T47D (cell line): ENCODE measurements around the gene TRPM3.

Experiments used
- DNase-seq, 2 experiments: peaks; one replicate each; pipeline versions ENCODE4 v3.0.0 to v3.0.0-alpha.2; 2011 to 2012; ENCODE audit warnings: low read depth in 1 of 2, low spot score in 1 of 2
- JUND ChIP-seq: IDR thresholded peaks from 2 replicates; pipeline ENCODE4 v1.6.1; 2012; ENCODE audit warnings: low read depth
- in situ Hi-C: cut with HindIII; loops from 2 replicates; pipeline ENCODE4 v1.10.0; 2016; ENCODE audit warnings: low sequenced_read_pairs, low pct_unique_long_range_greater_than_20kb

TRPM3 gene

GRCh38 chr9:70549926-70550325 lies 571.5 kb downstream of the TRPM3 start:
- in situ Hi-C loops = no loop called here
- no peak for DNase-seq
- no peak for TF ChIP-seq JUND

- DNase-seq = no peak
- no peak for TF ChIP-seq JUND
- in situ Hi-C loops = no loop called here
Measured at GRCh38 chr9:70542311-70542931, 579.0 kb downstream of the TRPM3 start.

GRCh38 chr9:70540016-70540415 lies 581.4 kb downstream of the TRPM3 start:
- TF ChIP-seq JUND = no peak
- in situ Hi-C loops = no loop called here
- DNase-seq = no peak

GRCh38 chr9:70539526-70539925 lies 581.9 kb downstream of the TRPM3 start:
- in situ Hi-C loops = no loop called here
- DNase-seq = no peak
- TF ChIP-seq JUND = no peak

- in situ Hi-C loops = no loop called here
- TF ChIP-seq JUND = no peak
- no peak for DNase-seq
Measured at GRCh38 chr9:70539001-70539400, 582.4 kb downstream of the TRPM3 start.

GRCh38 chr9:70537084-70537483 lies 584.3 kb downstream of the TRPM3 start:
- TF ChIP-seq JUND = no peak
- in situ Hi-C loops = no loop called here
- DNase-seq = no peak

- DNase-seq = no peak
- TF ChIP-seq JUND = no peak
- in situ Hi-C loops = no loop called here
Measured at GRCh38 chr9:70535546-70536323, 585.7 kb downstream of the TRPM3 start.

- DNase-seq = no peak
- TF ChIP-seq JUND = no peak
- in situ Hi-C loops = no loop called here
Measured at GRCh38 chr9:70534471-70534870, 587.0 kb downstream of the TRPM3 start.

- in situ Hi-C loops = no loop called here
Measured at GRCh38 chr9:70534061-70534460, 587.4 kb downstream of the TRPM3 start.

GRCh38 chr9:70533492-70533891 lies 587.9 kb downstream of the TRPM3 start:
- TF ChIP-seq JUND = no peak
- in situ Hi-C loops = no loop called here
- DNase-seq = no peak

More at GRCh38 chr9:70534061-70534460, 587.4 kb downstream of the TRPM3 start:
- no peak for DNase-seq
- no peak for TF ChIP-seq JUND

- TF ChIP-seq JUND = no peak
- no peak for DNase-seq
- in situ Hi-C loops = no loop called here
Measured at GRCh38 chr9:70532716-70533115, 588.7 kb downstream of the TRPM3 start.

GRCh38 chr9:70531311-70531710 lies 590.1 kb downstream of the TRPM3 start:
- in situ Hi-C loops = no loop called here
- TF ChIP-seq JUND = no peak
- DNase-seq = no peak

GRCh38 chr9:70530716-70531115 lies 590.7 kb downstream of the TRPM3 start:
- in situ Hi-C loops = no loop called here
- DNase-seq = no peak
- TF ChIP-seq JUND = no peak
